Non-pigmented ciliary epithelial cell (primary cell): ENCODE data around the gene COL23A1.

ENCODE experiments used
- DNase-seq: peaks from one replicate; pipeline ENCODE4 v3.0.0-alpha.2; 2010; ENCODE audit warnings: low read depth

The COL23A1 gene

DNA sequence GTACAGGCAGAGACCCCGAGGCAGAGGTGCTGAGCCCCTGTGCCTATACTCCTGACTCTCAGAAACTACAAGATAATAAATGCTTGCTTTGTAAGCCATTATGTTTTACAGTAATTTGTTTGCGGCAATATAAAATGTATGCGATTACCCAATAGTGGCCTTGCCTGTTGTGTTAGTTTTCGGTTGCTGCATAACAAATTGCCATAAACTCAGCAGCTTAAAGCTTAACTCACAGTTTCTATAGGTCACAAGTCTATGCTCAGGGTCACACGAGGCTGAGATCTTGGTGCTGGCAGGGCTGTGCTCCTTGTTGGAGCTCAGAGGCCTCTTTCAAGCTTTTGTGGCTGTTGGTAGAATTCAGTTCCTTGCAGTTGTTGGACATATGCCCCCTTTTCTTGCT is 114.8 kb downstream of the COL23A1 start:
- DNase-seq: no peak

DNA sequence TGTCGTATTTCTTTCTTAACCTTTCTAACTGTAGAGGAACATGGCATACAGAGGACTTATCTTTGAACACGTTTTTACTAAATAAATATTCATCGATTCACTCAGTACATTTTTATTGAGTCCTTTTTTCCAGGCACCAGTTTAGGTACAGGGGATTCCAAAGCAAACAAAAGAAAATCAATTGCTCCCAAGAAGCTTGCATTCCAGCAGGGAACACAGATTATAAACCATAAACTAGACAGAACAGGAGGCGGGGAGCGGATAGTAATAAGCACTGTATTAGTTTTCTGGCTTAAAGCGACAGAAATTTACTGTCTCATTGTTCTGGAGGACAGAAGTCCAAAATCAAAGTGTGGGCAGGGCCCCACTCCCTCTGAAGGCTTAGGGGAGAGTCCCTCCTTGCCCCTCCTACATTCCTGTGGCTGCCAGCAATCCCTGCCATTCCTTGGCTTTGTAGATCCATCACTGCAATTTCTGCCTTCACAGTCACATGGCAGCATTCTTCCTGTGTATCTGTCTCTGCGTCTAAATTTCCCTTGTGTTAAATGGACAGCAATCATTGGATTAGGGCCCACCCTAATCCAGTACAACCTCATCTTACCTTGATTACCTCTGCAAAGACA is 115.5 kb downstream of the COL23A1 start:
- no peak for DNase-seq

DNA sequence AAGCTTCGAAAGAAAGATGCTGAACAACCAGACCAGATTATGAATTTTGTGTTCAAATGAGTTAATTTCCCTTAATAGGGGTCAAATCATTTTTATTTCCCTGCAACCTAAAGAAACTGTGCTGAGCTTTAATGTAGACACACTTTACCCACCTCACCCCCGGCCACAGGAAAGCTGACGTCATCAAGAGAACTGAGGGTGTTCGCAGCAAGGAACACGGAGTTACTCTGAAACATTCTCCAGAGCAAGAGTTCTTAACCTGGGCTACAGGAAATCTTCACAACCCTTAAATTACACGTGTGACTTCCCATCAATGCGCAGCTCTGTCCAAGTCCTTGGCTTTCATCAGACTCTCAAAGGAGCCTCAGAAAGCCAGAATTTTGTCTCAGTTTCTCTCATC is 116.3 kb downstream of the COL23A1 start:
- DNase-seq: no peak

DNA sequence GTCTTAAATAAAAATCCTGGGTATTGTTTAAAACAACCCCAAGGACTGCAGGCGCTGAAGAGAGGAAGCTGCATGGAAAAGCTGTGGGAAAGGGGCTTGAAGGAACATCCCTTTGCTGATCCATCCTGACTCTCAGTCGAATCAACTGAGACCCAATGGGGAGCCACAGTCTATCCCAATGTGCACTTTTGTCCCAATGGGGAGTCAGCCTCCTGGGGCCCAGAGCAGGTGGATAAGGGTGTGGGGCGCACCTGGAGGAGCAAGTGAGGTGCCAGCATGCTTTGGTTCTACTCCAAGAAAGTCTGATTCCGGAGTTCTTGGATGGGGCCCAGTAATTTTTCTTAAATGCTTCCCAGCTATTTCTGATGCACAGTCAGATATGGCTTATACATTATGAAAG is 118.1 kb downstream of the COL23A1 start:
- DNase-seq: no peak

DNA sequence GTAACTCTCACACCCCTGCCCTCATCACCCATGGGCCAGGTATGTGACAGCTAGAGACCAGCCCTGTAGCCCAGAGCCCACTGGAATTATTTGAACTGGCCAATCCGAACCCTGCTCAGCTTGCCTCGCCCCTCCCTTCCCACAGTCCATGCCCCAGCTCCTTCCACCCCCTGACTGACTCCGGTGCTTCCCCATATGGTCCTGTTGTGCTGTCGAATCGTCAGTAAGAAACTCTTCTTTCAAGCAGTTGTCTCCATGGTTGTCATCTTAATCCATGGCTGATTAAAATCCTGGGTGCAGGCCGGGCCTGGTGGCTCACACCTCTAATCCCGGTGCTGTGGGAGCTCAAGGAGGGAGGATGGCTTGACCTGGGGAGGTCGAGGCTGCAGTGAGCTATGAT is 118.5 kb downstream of the COL23A1 start:
- DNase-seq: no peak

DNA sequence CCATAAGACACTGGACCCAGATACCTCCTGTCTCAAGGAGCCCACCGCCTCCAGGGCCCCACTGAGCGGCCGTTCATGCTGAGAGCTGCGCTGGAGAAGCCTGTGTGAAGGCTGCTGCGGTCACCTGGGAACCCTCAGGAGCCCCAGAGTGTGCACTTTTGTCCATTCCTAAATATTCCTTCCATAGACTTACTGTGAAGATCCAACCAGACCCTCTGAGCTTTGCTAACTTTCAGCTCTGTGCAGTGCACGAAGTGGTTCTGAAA is 119.5 kb downstream of the COL23A1 start:
- DNase-seq: no peak

DNA sequence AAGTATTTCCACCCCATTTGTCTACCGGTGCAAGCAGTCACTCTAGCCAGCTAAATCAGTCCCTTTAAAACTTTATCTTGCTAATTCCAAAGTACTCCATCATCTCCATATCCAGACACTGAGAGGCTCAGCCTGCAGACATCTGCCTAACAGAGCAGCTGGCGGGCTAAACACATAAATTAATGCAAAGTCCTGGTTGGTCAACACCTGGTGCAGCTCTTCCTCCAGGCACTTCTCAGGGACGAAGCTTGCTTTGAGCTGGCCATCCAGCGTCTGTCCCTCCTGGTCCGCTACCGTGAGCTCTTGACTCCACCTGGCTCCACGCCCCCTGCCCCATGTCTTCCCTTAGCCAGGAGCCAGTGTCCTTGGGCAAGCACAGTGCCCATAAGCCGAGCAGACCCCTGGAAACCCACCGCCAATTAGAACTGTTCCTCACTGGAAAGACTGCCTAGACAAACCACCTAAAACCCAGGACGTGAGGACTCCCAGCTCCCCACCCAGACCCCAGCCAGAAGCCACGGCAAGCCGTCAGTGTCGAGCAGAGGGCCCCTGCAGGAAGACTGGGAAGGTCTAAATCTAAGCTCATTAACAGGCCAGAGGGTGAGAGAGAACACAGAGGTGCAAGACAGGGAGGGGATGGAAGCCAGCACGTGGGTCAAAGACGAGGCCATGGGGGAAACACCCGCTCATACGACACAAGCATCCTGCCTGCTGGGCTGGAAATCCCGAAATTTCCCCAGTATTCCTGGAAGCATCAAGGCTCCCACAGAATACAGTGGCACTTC is 120.0 kb downstream of the COL23A1 start:
- no peak for DNase-seq

DNA sequence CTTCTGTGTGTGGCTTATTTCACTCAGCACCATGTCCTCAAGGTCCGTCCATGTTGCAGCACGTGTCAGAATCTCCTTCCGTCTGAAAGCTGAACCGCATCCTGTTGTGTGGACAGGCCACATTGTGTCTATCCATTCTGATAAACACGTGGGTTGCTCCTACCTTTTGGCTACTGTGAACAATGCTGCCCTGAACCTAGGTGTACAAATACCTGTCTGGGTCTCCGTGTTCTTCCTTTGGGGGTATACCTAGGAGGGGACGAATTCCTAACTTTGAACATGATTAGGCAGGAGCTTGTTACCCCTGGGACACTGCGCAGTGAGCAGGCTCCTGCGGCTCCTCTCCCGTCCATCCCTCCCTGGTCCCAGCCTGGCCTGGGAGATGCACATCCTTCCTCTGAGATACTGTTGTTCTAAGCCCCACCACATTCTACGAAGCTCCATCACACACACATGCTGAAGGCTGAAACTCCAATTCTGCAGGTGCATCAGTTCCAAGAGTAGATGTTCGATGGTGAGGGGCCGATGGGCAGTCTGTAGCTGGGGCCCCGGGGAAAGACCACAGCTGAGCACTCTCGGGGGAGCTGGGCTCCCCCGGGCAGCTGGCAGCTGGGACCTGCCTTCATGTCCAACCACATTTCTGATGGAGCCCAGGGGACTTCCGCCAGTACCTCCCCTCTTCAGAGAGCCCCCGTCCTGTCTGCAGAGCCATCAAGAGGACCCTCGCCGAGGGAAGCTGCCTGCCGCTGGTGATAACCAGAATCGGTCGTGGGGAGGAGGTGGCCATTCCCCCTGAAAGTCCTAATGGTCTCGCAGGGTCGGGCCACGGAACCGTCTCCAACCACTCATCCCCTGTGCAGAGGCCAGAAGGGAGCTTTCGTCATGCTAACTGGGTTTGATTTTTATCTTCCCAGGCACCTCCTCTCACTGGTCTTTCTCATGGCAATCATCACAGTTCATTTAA is 120.9 kb downstream of the COL23A1 start:
- no peak for DNase-seq

DNA sequence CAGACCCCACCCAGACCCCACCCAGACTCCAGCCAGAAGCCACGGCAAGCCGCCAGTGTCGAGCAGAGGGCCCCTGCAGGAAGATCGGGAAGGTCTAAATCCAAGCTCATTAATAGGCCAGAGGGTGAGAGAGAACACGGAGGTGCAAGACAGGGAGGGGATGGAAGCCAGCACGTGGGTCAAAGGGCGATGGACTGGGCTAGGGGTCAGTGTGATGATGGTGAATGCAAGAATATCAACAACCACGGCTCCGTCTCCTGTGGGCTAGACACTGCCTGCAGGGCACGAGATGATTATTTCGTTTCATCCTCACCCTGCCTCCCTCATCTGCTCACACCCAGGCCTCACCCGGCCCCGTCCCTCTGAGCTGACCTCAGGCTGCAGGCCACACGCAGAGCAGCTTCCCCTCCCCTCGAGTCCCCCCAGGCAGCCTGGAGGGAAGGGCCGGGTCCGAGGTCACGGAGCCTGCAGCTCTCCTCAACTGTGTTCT is 122.0 kb downstream of the COL23A1 start:
- no peak for DNase-seq

DNA sequence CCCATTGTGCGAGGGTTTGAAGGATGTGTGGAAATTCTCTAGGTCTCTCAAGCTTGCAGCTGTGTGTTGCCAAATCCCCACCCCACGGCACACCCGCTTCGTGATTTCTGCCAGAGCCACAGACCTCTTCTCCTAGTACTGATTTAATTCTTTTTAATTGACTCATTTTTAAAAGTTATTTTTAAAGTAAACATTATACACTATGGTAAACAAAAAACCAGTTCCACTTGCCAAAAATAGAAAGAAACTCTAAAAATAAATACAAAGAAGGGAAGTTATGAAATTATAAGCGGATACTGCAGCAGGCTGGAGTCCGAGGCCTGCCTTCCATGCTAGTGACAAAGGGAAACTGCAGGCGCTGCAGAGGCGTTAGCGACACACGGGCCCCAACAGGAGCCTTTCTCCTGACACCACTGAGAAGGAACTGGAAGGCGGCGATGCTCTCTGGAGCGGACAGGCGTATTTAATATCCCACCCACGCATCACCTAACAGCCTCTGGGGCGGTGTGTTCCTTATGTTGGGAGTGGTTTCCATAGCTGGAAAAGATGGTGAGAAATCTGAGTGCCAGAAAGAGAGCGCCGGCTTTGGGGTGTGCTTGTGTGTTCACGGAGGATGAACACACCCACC is 122.5 kb downstream of the COL23A1 start:
- DNase-seq: no peak

DNA sequence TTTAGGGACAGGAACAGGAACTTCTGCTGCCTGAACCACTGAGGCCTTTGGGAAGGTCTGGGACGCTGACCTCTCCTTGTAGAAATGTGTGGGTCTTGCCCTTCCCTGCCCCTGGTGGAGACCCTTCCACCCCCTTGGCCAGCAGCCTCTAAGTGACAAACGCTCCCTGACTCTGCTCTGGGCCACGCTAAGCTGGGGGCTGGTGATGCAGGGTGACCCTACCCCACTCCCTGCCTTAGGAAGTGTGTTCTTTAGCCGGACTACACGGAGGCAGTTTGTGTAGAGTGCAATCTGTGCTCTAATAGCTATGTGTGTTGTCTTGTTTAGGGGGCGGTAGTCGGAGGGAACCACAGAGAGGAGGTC is 123.0 kb downstream of the COL23A1 start:
- no peak for DNase-seq

DNA sequence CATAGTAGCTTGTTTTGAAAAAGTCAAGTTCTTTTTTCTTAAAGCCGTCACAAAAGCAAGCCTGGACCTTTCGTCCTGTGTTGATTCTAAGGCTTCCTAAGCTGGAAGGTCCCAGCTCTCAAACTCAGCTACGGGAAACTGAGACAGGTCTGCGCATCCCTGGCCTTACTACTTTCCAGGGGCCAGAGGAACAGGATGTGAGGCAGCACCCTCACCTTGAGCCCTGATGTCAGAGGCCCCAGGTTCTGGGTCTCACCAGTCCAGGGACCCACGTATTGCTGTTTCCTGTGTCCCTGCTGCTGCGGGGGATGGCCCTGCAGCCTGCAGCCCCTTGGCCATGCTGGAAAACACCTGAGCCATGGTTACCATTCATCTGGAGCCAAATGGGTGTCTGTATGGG is 123.9 kb downstream of the COL23A1 start:
- DNase-seq: no peak

DNA sequence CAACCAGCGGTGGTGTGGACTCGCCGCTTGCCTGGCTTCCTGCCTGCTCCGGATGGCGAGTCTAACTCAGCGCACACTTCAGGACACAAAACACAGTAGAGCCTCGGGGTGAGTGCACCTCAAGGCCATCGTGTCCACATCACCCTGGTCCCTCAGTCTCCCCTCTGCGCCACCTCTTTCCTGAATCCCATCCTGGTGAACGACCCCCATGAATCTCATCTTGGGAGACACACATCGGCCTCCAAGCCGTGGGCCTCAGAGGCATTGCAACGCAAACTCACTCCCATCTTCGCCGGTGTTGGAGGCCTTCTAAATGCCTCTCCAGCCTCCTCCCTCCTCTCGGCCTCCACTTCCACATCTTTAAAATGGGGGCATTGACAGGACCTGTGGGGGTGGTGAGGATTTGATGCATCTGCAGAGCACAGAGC is 124.3 kb downstream of the COL23A1 start:
- DNase-seq: no peak

DNA sequence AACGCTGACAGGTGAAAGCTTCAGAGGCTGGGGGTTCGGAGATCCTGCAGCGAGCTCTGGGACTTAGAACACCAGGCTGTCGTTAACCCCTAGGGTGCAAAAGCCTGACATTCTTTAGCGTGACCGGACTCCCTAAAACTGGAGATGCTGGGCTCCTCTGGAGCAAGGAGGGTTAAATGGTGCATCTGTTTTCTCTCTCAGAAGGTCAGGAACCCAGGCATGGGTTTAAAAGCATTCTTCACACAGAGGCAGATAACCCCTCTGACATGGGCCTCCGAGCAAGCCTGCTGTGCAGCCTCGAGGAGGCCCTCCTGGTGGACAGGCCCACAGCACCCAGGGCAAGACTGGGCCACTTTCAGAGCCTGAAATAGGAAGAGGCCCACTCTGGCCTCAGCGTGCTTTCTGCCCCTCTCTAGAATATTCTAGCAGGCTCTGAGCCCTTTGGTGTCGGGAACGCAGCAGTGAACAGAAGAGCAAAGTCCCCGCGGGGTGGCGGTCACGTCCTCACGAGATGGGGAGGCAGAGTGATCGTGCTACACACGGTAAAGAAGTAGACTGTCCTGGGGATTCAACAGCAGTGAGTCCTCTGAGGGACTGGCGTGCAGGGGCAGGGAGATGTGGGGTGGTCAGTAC is 124.8 kb downstream of the COL23A1 start:
- DNase-seq: no peak

DNA sequence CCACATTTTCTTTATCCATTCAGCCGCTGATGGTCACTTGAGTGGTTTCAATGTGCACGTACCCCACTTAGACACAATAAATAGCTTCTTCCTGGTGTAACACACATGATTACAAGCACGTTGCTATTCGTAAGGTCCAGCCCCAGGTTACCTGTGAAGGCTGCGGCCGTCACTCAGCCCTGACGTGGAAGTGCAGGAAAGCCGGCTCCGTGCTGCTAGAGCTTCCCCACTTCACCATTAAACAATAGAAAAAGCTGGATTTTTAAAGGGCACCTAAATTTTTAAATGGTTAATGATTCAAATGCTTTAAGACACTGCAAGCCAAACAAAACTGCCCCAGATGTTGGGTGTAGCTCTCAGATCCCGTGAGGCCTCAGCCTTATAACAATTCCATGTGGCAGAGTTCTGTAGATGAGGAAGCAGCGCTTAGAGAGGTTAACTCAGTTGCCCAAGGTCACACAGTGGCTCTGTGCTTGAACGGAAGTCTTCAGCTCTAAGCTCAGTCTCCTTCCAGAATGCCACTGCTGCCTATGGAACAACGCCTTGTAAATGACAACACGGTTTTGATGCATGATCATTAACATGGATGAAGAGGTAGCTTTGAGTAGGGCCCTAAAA is 125.7 kb downstream of the COL23A1 start:
- no peak for DNase-seq

DNA sequence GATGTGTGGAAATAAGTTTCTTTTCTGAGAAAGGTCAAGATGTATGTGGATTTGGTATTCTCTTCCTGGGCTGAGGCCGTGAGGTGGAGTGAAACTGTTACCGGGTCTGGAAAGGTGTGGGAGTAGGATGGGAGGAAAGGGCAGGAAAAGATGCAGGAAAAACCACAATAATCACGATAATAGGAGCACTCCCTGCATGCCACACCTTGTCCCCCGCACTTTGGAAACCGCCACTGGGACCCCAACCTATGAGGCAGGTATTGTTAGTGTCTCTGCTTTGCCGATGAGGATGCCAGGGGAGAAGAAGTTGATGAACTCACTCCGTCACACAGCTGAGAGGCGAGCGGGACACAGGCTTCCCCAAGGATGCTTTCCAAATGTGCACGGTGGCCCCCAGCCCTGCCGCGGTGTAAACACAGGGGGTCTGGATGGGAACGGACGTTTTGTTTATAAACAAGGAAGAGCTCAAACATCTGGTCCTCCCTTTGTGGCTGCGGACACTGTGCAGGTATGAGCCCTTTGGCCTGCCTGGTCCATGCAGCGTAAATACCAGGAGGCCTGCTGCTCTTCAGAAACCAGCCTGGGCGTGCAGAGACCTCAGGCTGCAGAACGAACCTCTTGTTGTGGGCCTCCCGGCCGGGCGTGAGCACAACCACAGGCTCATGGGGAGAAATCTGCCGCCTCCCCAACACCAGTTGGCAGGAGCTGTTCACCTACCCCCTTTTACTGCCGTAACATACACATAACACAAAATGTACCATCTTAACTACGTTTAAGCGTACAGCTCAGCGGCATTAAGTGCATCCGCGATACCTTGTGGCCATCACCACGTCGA is 126.7 kb downstream of the COL23A1 start:
- no peak for DNase-seq

DNA sequence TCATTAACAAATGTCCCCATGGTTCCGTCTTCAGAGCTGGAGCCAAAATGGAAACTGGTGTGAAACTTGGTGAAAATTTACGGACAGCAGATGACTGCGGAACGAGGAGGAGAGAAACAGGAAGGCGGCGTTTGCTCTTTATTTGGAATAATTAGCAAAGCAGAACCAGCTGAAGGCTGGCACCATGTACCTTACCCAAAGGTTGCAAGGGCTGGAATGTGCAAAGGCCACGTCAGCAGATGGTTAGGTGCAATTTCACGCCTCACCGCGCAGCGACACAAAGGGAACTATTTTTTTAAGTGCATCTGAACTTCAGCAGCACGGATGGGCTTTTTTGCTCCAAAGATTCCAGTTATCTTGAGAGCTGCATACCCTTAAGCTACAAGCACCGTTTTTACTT is 127.4 kb downstream of the COL23A1 start:
- DNase-seq: no peak

DNA sequence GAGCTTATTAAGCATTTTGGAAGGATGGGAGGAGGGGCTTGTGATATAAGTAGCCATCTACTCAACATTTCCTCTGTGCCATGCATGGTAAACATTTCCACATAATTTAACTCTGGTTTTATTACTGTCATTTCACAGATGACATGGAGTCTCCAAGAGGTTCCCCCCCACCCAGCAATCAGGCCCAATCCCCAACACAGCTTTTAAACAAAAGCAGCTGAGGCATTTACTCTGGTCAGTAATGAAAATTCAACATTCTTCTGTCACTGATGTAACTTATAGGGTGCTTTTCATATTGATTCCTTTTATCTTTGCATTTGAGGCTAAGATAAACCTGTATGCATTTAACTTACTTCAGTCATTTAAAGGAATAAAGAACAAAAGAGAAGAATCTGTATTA is 128.1 kb downstream of the COL23A1 start:
- no peak for DNase-seq

DNA sequence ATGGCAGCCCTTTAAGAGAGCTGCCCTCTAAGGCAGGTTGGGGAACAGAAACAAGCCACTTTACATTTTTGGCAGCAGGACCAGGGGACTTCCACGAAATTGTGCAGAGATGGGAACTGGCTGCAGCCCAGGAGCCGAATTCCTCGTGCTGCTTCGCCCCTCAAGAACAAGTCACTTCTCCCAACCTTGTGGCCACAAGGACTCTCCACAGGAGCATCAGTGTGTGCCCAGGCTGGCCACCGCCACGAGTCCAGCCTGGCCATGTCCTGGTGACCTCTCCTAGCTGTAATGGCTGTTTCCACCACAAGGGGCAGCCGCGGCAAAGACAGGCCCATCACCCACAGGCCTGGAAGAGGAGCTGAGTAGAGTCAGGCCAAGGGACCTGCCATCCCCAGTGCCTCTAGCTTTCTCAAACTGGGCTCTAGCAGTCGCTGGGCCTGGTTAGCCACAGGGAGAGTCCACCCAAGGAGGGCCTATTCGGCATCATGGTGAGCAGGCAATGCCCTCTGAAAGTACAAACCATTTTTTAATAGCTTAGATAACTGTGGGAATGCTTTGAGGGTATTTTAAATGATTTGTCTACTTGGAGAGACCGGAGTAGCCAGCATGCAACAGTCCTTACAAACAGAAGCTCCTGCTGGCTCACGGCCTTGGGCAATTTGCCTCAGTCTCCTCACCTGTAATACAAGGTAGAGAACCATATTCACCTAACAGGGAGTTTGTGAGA is 129.0 kb downstream of the COL23A1 start:
- DNase-seq: no peak

DNA sequence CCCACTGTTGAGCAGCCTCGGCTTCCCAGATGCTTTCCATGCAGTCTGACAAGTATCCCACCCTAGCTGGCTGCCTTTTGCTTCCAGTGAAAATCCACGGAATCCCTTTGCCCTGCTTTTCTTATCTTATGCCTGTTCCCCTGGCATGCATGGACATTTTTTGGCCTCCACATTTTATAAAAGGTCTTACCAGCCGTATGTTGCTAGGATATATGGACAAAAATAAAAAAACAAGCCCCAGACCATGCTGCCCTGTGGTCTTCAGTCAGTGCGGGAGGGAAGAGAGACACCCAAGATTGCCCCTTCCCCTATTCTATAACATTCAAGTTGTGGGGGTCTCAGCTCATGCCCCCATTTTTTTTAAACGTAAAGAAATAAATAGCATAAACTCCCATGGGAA is 129.6 kb downstream of the COL23A1 start:
- no peak for DNase-seq
